22Rv1 (cell line): ENCODE data around the gene NBEAL2.
A peak's percentile ranks its signal among the peaks of the same experiment; 100 is the strongest.

Experiments
- H3K27ac ChIP-seq: fragments of 450-650 bp; 2 replicates; pipeline ENCODE4 v1.5.1; 2017
- CTCF ChIP-seq: fragments of 450-650 bp; IDR thresholded peaks from 2 replicates; pipeline ENCODE4 v1.5.1; 2017; ENCODE audit warnings: mild to moderate bottlenecking
- ZFX ChIP-seq: fragments of 450-650 bp; IDR thresholded peaks from 2 replicates; pipeline ENCODE4 v1.6.1; 2017; ENCODE audit warnings: antibody characterized with exemption, borderline replicate concordance

Gene NBEAL2

DNA sequence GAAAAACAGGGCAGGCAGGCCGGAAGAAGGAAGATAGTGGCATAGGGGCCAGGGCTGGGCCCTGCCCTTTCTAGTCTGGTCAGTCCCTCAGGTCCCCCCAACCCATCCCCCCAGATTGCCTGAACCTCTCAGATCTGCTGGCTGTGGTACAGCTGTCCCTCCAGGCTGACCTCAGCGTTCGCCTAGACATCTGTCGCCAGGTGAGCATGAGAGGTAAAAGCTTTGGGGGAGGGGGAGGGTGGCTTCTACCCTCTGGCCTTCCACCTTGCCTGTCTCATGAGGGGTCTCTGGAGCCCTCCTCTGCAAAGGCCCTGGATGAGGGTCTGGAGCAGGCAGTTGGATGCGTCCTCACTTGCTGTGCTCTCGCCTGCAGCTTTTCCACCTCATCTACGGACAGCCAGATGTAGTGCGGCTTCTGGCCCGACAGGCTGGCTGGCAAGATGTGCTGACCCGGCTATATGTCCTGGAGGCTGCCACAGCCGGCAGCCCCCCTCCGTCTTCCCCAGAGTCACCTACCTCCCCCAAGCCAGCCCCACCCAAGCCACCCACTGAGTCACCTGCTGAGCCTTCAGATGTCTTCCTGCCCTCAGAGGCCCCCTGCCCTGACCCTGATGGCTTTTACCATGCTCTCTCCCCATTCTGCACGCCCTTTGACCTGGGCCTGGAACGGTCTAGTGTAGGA, 20.2 kb downstream of the NBEAL2 start:
- no peak overlapping the region for H3K27ac ChIP-seq
- TF ChIP-seq CTCF (no peak), ZFX (no peak)

GRCh38 chr3:47000198-47000815, 20.8 kb downstream of the NBEAL2 start:
- H3K27ac ChIP-seq: no peak overlapping the region
- TF ChIP-seq ZFX (no peak), CTCF (no peak)

- no peak for TF ChIP-seq CTCF
- TF ChIP-seq ZFX: no peak
- H3K27ac ChIP-seq: no peak overlapping the region
Observed at GRCh38 chr3:47000922-47001730, 21.7 kb downstream of the NBEAL2 start.

DNA sequence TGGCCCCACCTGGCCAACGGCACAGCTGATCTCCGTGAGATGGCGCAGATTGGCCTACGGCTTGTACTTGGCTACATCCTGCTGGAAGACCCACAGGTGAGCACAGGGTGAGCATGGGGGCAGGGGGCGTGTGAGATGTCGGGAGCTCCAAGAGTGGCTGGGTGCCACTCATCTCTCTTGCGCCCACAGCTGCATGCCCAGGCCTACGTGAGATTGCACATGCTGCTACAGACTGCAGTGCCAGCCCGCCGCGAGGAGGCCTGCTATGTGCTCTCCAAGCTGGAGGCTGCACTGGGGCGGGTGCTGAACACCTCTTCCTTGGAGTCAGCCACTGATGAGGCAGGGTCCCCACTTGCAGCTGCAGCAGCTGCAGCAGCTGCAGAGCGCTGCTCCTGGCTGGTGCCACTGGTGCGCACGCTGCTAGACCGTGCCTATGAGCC, 22.3 kb downstream of the NBEAL2 start:
- TF ChIP-seq ZFX (no peak), CTCF (no peak)

GRCh38 chr3:47002171-47003055, 22.9 kb downstream of the NBEAL2 start:
- TF ChIP-seq CTCF (peak; percentile 23; the same call in 1 of the 2 replicates), ZFX (no peak)
- H3K27ac ChIP-seq: no peak overlapping the region

More for the DNA sequence above, 22.3 kb downstream of the NBEAL2 start:
- H3K27ac ChIP-seq: no peak overlapping the region

GRCh38 chr3:47003056-47003410, 23.6 kb downstream of the NBEAL2 start:
- TF ChIP-seq CTCF (no peak), ZFX (no peak)
- H3K27ac ChIP-seq: no peak overlapping the region
